Activated CD4-positive, alpha-beta T cell treated with anti-CD3 and anti-CD28 coated beads for 36 hours (primary cell): Measurements from ENCODE around the gene MSI2. TPM values are rescaled to one million over a fixed set of nuclear protein-coding genes. Genes with fewer than 3 reads are reported as not detected.
"Not testable (repeated sequence)": the region's sequence is repeated elsewhere in the genome, so short reads cannot be mapped to it uniquely, and the experiment has no call there.

Experiments
- ATAC-seq: fragments of 200-7000 bp; cut with Tn5 transposase; one replicate; pipeline ENCODE4 v1.10.0; 2021; ENCODE audit warnings: mild to moderate bottlenecking, moderate library complexity
- CTCF ChIA-PET: fragments of 350-600 bp; sonication (Branson Sonifier 250); formaldehyde crosslinking; loops from one replicate; lab custom pipeline; 2021; ENCODE audit warnings: antibody characterized with exemption; lab: Charles Lee
- POLR2A ChIA-PET: fragments of 350-600 bp; sonication (Branson Sonifier 250); formaldehyde crosslinking; loops from one replicate; lab custom pipeline; 2021; ENCODE audit warnings: antibody characterized with exemption, inconsistent platforms; lab: Charles Lee
- DNase-seq: peaks from one replicate; pipeline ENCODE4 v3.0.0-alpha.2; 2020
- H3K27ac Mint-ChIP-seq: one replicate; pipeline ENCODE4 v1.8.0; 2021; ENCODE audit warnings: mixed read lengths
- H3K27me3 Mint-ChIP-seq: one replicate; pipeline ENCODE4 v1.8.0; 2021; ENCODE audit warnings: mixed read lengths
- H3K36me3 Mint-ChIP-seq: one replicate; pipeline ENCODE4 v1.8.0; 2021; ENCODE audit warnings: low read depth, mixed read lengths
- H3K4me1 Mint-ChIP-seq: one replicate; pipeline ENCODE4 v1.8.0; 2021; ENCODE audit warnings: mixed read lengths
- H3K4me3 Mint-ChIP-seq: one replicate; pipeline ENCODE4 v1.8.0; 2021; ENCODE audit warnings: mild to moderate bottlenecking, moderate library complexity, mixed read lengths
- H3K9me3 Mint-ChIP-seq: one replicate; pipeline ENCODE4 v1.8.0; 2021; ENCODE audit warnings: low read depth, mixed read lengths
- intact Hi-C, 2 experiments: fragments of 100-400 bp; cut with DNase I in 1 of 2; cut with micrococcal nuclease in 1 of 2; formaldehyde crosslinking; loops; one replicate each; pipeline versions ENCODE4 v1.14.2 to v1.15.1; 2022 to 2024; cut with DNase I, micrococcal nuclease
- total RNA-seq, 2 experiments: library from RNA; stranded (reverse); gene quantifications; one replicate each; pipeline ENCODE4 v1.2.3, GENCODE V29; 2021

The MSI2 gene
- total RNA-seq, 2 experiments from 2014 or later = 55.3 to 57.2 TPM

- Mint-ChIP-seq H3K4me3 (no peak overlapping the region), H3K27ac (no peak overlapping the region), H3K36me3 (no peaks in the 10 kb centered on the region), H3K9me3 (no peaks in the 10 kb centered on the region), H3K4me1 (peaks cover 25% of the 10 kb centered on the region), H3K27me3 (no peaks in the 10 kb centered on the region)
- ChIA-PET POLR2A (no interaction called here), CTCF (interaction anchor here (1.6 kb wide), 1 partner anchor 74 kb away, joined by 4 read pairs; no protein-coding TSS in a partner anchor)
- no peak for DNase-seq
- intact Hi-C loops = no loop called here
- ATAC-seq = no peak
These were observed 240.1 kb downstream of the MSI2 start for GRCh38 chr17:57496382-57496781.

DNA sequence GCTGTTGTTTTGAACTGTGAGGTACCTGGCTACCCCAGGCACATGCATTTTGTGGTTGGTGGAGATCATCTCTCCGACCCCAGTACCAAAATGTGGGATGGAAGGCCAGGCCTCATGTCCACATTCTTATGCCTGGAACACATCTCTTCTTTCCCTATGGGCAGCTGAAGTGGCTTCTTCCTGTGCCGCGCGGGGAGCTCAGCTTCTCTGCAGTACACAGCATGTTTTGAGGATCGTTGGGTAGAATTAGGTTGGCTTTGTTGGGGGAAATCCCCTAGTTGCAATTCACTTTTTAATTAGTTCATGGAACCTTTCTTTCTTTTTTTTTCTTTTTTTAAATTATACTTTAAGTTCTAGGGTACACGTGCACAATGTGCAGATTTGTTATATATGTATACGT, 242.1 kb downstream of the MSI2 start:
- Mint-ChIP-seq H3K27ac (no peak overlapping the region), H3K4me1 (peaks cover 25% of the 10 kb centered on the region), H3K4me3 (no peak overlapping the region), H3K9me3 (no peaks in the 10 kb centered on the region), H3K36me3 (no peaks in the 10 kb centered on the region), H3K27me3 (no peaks in the 10 kb centered on the region)
- intact Hi-C loops = no loop called here
- ATAC-seq (peak; percentile 63), DNase-seq (no peak)
- ChIA-PET POLR2A (interaction anchor here (0.7 to 1.3 kb wide), 3 partner anchors 13 to 352 kb away, joined by 3 to 6 read pairs (median 5); partner anchors contain the start of gene MRPS23), CTCF (interaction anchor here (1.0 kb wide), 2 partner anchors 12 to 13 kb away, joined by 3 to 4 read pairs; no protein-coding TSS in a partner anchor)

DNA sequence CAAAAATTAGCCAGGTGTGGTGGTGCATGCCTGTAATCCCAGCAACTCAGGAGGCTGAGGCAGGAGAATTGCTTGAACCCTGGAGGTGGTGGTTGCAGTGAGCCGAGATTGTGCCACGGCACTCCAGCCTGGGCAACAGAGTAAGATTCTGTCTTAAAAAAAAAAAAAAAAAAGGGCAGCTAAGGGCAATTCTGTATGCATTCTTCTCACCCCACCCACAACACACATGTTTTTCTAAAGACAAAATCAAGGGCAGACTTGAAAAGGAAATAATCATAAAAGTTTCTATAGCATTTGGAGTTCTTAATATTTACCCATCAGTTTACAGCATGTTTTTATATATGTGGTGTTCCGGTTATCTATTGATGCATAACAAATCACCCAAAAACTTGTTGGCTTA, 242.9 kb downstream of the MSI2 start:
- DNase-seq, H3K4me3 Mint-ChIP-seq, H3K36me3 Mint-ChIP-seq, H3K27me3 Mint-ChIP-seq, H3K27ac Mint-ChIP-seq, ATAC-seq, intact Hi-C loops, H3K9me3 Mint-ChIP-seq, POLR2A ChIA-PET: not testable (repeated sequence)
- CTCF ChIA-PET = interaction anchor here (0.9 to 1.0 kb wide), 2 partner anchors 10 to 13 kb away, joined by 3 read pairs; no protein-coding TSS in a partner anchor
- H3K4me1 Mint-ChIP-seq = peaks cover 25% of the 10 kb centered on the region

DNA sequence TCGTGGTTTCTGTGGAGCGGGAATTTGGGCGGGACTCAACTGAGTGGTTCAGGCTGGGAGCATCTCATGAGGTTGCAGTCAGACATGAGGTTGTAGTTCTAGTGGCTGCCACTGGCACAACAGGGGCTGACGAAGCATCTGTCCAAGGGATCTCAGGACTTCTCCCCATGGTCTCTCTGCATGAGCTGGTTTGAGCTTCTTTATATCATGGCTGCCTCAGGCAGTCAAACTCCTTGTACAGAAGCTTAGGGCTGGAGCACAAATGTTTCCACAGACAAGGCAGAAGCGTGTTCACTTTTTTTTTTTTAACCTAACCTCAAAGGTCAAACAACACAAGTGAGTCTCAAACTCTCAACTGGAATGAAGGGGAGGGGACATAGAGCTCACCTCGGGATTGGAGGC, 243.3 kb downstream of the MSI2 start:
- POLR2A ChIA-PET = no interaction called here
- ATAC-seq (peak; percentile 47), DNase-seq (no peak)
- no peak overlapping the region for H3K4me3 Mint-ChIP-seq
- H3K36me3 Mint-ChIP-seq = no peaks in the 10 kb centered on the region
- CTCF ChIA-PET = interaction anchor here (0.8 to 0.9 kb wide), 2 partner anchors 10 to 37 kb away, joined by 3 read pairs; no protein-coding TSS in a partner anchor
- H3K27me3 Mint-ChIP-seq = no peaks in the 10 kb centered on the region
- H3K9me3 Mint-ChIP-seq = no peaks in the 10 kb centered on the region
- H3K27ac Mint-ChIP-seq = peak overlapping the region; percentile 21
- H3K4me1 Mint-ChIP-seq = peaks cover 25% of the 10 kb centered on the region
- intact Hi-C loops = loop anchor here in 1 of 2 experiments (10.0 kb wide), 1 partner anchor 55 kb away; no protein-coding TSS in a partner anchor

GRCh38 chr17:57501016-57501415, 244.7 kb downstream of the MSI2 start:
- intact Hi-C loops = loop anchor here in 1 of 2 experiments (10.0 kb wide), 1 partner anchor 56 kb away; no protein-coding TSS in a partner anchor
- Mint-ChIP-seq H3K27me3 (no peaks in the 10 kb centered on the region), H3K9me3 (no peaks in the 10 kb centered on the region), H3K4me1 (peaks cover 23% of the 10 kb centered on the region), H3K27ac (no peak overlapping the region), H3K4me3 (no peak overlapping the region), H3K36me3 (no peaks in the 10 kb centered on the region)
- ATAC-seq = no peak
- ChIA-PET CTCF (interaction anchor here (1.0 kb wide), 1 partner anchor 419 kb away, joined by 3 read pairs; no protein-coding TSS in a partner anchor), POLR2A (no interaction called here)
- DNase-seq = no peak

- H3K27me3 Mint-ChIP-seq = no peaks in the 10 kb centered on the region
- intact Hi-C loops = loop anchor here in 1 of 2 experiments (10.0 kb wide), 1 partner anchor 57 kb away; no protein-coding TSS in a partner anchor
- H3K4me1 Mint-ChIP-seq = peaks cover 23% of the 10 kb centered on the region
- ChIA-PET CTCF (interaction anchor here (2.9 kb wide), 1 partner anchor 258 kb away, joined by 12 read pairs; no protein-coding TSS in a partner anchor), POLR2A (no interaction called here)
- H3K36me3 Mint-ChIP-seq = no peaks in the 10 kb centered on the region
- no peak overlapping the region for H3K27ac Mint-ChIP-seq
- ATAC-seq (no peak), DNase-seq (no peak)
- H3K9me3 Mint-ChIP-seq = no peaks in the 10 kb centered on the region
- H3K4me3 Mint-ChIP-seq = no peak overlapping the region
These were observed 245.7 kb downstream of the MSI2 start for GRCh38 chr17:57502022-57502421.

- Mint-ChIP-seq H3K27me3 (no peaks in the 10 kb centered on the region), H3K4me3 (no peak overlapping the region), H3K27ac (no peak overlapping the region), H3K9me3 (no peaks in the 10 kb centered on the region), H3K36me3 (no peaks in the 10 kb centered on the region), H3K4me1 (peaks cover 19% of the 10 kb centered on the region)
- CTCF ChIA-PET = interaction anchor here (2.9 kb wide), 1 partner anchor 259 kb away, joined by 12 read pairs; no protein-coding TSS in a partner anchor
- no peak for DNase-seq
- no peak for ATAC-seq
- POLR2A ChIA-PET = interaction anchor here (0.7 kb wide), 1 partner anchor 143 kb away, joined by 3 read pairs; no protein-coding TSS in a partner anchor
- intact Hi-C loops = loop anchor here in 1 of 2 experiments (10.0 kb wide), 1 partner anchor 58 kb away; no protein-coding TSS in a partner anchor
These were observed 246.5 kb downstream of the MSI2 start for GRCh38 chr17:57502811-57503241.

- Mint-ChIP-seq H3K27me3 (no peaks in the 10 kb centered on the region), H3K4me1 (peaks cover 22% of the 10 kb centered on the region), H3K9me3 (no peaks in the 10 kb centered on the region), H3K27ac (peak overlapping the region; percentile 29), H3K36me3 (no peaks in the 10 kb centered on the region), H3K4me3 (no peak overlapping the region)
- ChIA-PET POLR2A (no interaction called here), CTCF (interaction anchor here (2.9 kb wide), 1 partner anchor 261 kb away, joined by 12 read pairs; no protein-coding TSS in a partner anchor)
- intact Hi-C loops = loop anchor here in 1 of 2 experiments (10.0 kb wide), 1 partner anchor 59 kb away; no protein-coding TSS in a partner anchor
- no peak for ATAC-seq
- no peak for DNase-seq
These were observed 247.9 kb downstream of the MSI2 start for GRCh38 chr17:57504208-57504607.

DNA sequence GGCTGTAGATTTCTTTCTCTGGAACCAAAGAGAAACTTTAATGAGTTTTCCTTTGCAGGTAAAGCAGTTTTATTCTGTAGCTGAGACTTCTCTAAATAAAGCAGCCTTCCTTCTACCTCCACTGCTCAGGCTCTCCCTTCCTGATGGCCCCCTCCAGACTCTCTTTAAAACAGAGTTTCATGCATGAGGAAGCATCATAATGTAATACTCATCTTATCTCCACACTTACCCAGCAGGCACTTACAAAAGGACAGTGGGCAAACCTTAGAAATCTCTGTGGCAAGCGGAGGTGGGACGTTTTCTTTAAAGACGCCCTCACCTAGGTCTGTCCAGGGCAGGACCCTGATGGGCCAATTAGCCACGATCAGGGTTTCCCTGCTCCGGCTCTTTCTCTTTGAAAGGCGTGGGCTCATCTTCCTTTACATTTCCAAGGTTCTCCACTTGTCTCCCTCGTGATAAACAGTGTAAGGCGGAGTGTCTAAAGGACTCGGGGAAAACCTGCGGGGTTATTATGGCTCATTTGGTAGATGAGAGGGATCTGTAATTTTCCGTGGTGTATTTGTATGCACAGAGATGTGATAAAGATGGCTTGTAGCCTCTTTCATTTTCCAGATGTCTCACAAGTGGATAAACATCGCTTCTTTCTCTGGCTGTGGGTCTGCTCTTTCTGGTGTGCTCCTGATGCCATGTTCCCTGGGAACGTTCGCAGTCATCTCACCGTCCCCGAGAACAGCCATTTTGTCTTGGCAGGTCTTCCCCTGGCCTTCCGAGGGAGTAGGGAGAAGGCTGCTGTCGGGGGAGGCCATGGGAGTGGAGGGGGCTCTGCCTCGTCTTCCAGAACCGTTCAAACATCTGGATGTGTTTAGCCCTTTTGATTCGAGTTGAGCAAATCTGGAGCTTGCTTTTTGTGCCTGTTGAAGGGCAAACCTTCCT, 249.8 kb downstream of the MSI2 start:
- CTCF ChIA-PET = interaction anchor here (0.6 to 1.0 kb wide), 4 partner anchors 40 to 263 kb away, joined by 3 to 5 read pairs (median 4); no protein-coding TSS in a partner anchor
- H3K4me3 Mint-ChIP-seq = no peak overlapping the region
- H3K27me3 Mint-ChIP-seq = no peaks in the 10 kb centered on the region
- H3K36me3 Mint-ChIP-seq = no peaks in the 10 kb centered on the region
- ATAC-seq = no peak
- peaks cover 13% of the 10 kb centered on the region for H3K4me1 Mint-ChIP-seq
- H3K27ac Mint-ChIP-seq = no peak overlapping the region
- POLR2A ChIA-PET = interaction anchor here (0.6 kb wide), 1 partner anchor 101 kb away, joined by 3 read pairs; no protein-coding TSS in a partner anchor
- intact Hi-C loops = loop anchor here in 1 of 2 experiments (10.0 kb wide), 1 partner anchor 61 kb away; no protein-coding TSS in a partner anchor
- DNase-seq = no peak
- H3K9me3 Mint-ChIP-seq = no peaks in the 10 kb centered on the region

- ChIA-PET CTCF (interaction anchor here (0.6 to 1.0 kb wide), 4 partner anchors 41 to 537 kb away, joined by 3 to 5 read pairs (median 4); no protein-coding TSS in a partner anchor), POLR2A (interaction anchor here (0.6 kb wide), 1 partner anchor 102 kb away, joined by 3 read pairs; no protein-coding TSS in a partner anchor)
- Mint-ChIP-seq H3K4me1 (peaks cover 13% of the 10 kb centered on the region), H3K27ac (no peak overlapping the region), H3K36me3 (no peaks in the 10 kb centered on the region), H3K27me3 (no peaks in the 10 kb centered on the region), H3K9me3 (no peaks in the 10 kb centered on the region), H3K4me3 (no peak overlapping the region)
- intact Hi-C loops = loop anchor here in 1 of 2 experiments (10.0 kb wide), 1 partner anchor 62 kb away; no protein-coding TSS in a partner anchor
- ATAC-seq = no peak
- DNase-seq = no peak
These were observed 250.4 kb downstream of the MSI2 start for GRCh38 chr17:57506774-57507127.

DNA sequence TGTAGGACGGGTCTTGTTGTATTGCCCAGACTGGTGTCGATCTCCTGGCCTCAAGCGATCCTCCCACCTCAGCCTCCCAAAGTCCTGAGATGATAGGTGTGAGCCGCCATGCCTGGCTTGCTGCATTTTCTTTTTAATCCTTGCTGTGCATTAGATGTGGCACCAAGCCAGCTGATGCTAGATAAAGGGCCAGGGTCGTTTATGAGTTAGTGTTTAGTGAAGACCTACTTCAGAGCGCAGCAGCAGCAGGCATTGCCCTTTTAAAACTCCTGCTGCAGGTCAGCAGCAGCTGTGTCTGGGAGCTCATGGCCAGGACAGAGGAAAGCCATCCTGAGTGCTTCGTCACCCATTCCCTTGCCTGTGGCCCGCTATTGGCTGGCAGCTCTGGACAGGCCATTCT, 251.5 kb downstream of the MSI2 start:
- intact Hi-C loops = loop anchor here in 1 of 2 experiments (10.0 kb wide), 1 partner anchor 63 kb away; no protein-coding TSS in a partner anchor
- peaks cover 13% of the 10 kb centered on the region for H3K4me1 Mint-ChIP-seq
- no peaks in the 10 kb centered on the region for H3K9me3 Mint-ChIP-seq
- H3K27me3 Mint-ChIP-seq = no peaks in the 10 kb centered on the region
- no peak overlapping the region for H3K27ac Mint-ChIP-seq
- DNase-seq (no peak), ATAC-seq (no peak)
- ChIA-PET CTCF (no interaction called here), POLR2A (no interaction called here)
- no peaks in the 10 kb centered on the region for H3K36me3 Mint-ChIP-seq
- no peak overlapping the region for H3K4me3 Mint-ChIP-seq
